CD4-positive, alpha-beta T cell (primary cell): ENCODE measurements around the gene SPOCK1. TPM values are rescaled to one million over a fixed set of nuclear protein-coding genes. Genes with fewer than 3 reads are reported as not detected.

ENCODE experiments used
- ATAC-seq: fragments of 200-7000 bp; cut with Tn5 transposase; one replicate; pipeline ENCODE4 v1.10.0; 2022; ENCODE audit warnings: mild to moderate bottlenecking; ENCODE audit not compliant: poor library complexity
- CTCF ChIA-PET: fragments of 350-600 bp; sonication (Branson Sonifier 250); formaldehyde crosslinking; loops from one replicate; lab custom pipeline; 2021; ENCODE audit warnings: antibody characterized with exemption, inconsistent platforms; lab: Charles Lee
- POLR2A ChIA-PET: fragments of 350-600 bp; sonication (Branson Sonifier 250); formaldehyde crosslinking; loops from one replicate; lab custom pipeline; 2021; ENCODE audit warnings: antibody characterized with exemption, inconsistent platforms; lab: Charles Lee
- DNase-seq, 14 experiments: peaks; one replicate each; pipeline ENCODE4 v3.0.0-alpha.2; 2013 to 2020; ENCODE audit warnings: mixed read lengths in 2 of 14
- H3K27ac ChIP-seq, 2 donors: one replicate each; pipeline versions ENCODE4 v1.5.1 to v1.7.0; 2013; ENCODE audit warnings: low read length in 2 of 2, low read depth in 1 of 2, mild to moderate bottlenecking in 1 of 2
- H3K27me3 ChIP-seq, 2 experiments: 1 replicate in 1 of 2; 2 replicates in 1 of 2; pipeline versions ENCODE4 v1.6.1 to v1.7.0; 2013; ENCODE audit warnings: low read length in 2 of 2, control low read depth in 1 of 2, mild to moderate bottlenecking in 1 of 2, moderate library complexity in 1 of 2; ENCODE audit not compliant: insufficient read depth in 2 of 2, control insufficient read depth in 1 of 2
- H3K36me3 ChIP-seq: one replicate; pipeline ENCODE4 v1.6.1; 2013; ENCODE audit warnings: low read length, control low read depth; ENCODE audit not compliant: insufficient read depth
- H3K4me1 ChIP-seq: one replicate; pipeline ENCODE4 v1.6.1; 2013; ENCODE audit warnings: low read length, control low read depth; ENCODE audit not compliant: insufficient read depth
- H3K4me3 ChIP-seq: one replicate; pipeline ENCODE4 v1.5.1; 2013; ENCODE audit warnings: mild to moderate bottlenecking, low read length, moderate library complexity
- H3K9me3 ChIP-seq, 2 experiments: 1 replicate in 1 of 2; 2 replicates in 1 of 2; pipeline versions ENCODE4 v1.6.1 to v1.7.0; 2013; ENCODE audit warnings: low read length in 2 of 2, mild to moderate bottlenecking in 2 of 2, control low read depth in 1 of 2, moderate library complexity in 1 of 2; ENCODE audit not compliant: control insufficient read depth in 1 of 2, insufficient read depth in 1 of 2
- H3K27ac Mint-ChIP-seq: one replicate; pipeline ENCODE4 v1.8.0; 2020; ENCODE audit warnings: mixed read lengths
- H3K27me3 Mint-ChIP-seq: one replicate; pipeline ENCODE4 v1.8.0; 2021; ENCODE audit warnings: mixed read lengths
- H3K36me3 Mint-ChIP-seq: one replicate; pipeline ENCODE4 v1.8.0; 2021; ENCODE audit warnings: low read depth, mixed read lengths
- H3K4me1 Mint-ChIP-seq: one replicate; pipeline ENCODE4 v1.8.0; 2021; ENCODE audit warnings: low read depth, mixed read lengths
- H3K4me3 Mint-ChIP-seq: one replicate; pipeline ENCODE4 v1.8.0; 2020; ENCODE audit warnings: mild to moderate bottlenecking, mixed read lengths
- H3K9me3 Mint-ChIP-seq: one replicate; pipeline ENCODE4 v1.8.0; 2020; ENCODE audit warnings: mixed read lengths
- CTCF ChIP-seq: fragments of 200-600 bp; IDR thresholded peaks from one replicate; pipeline ENCODE4 v1.8.0; 2022; ENCODE audit warnings: antibody characterized with exemption, mild to moderate bottlenecking
- intact Hi-C, 2 experiments: fragments of 100-400 bp; cut with DNase I in 1 of 2; cut with micrococcal nuclease in 1 of 2; formaldehyde crosslinking; loops; one replicate each; pipeline versions ENCODE4 v1.15.1 to v1.9.0; 2023 to 2025; cut with DNase I, micrococcal nuclease
- total RNA-seq, 174 experiments: library from RNA in 2 of 174; stranded (reverse) in 2 of 174; gene quantifications; one replicate each; pipeline ENCODE4 v1.2.3 and lab custom pipeline; 2021 to 2026

Gene SPOCK1
- total RNA-seq, 2 experiments from 2014 or later: not detected

- TF ChIP-seq CTCF: no peak
- H3K27ac ChIP-seq: no peak overlapping the region
- H3K27ac Mint-ChIP-seq: no peak overlapping the region
- no peaks in the 10 kb centered on the region for H3K27me3 ChIP-seq
- intact Hi-C loops: no loop called here
- no peak overlapping the region for H3K4me3 Mint-ChIP-seq
- H3K4me1 Mint-ChIP-seq: no peaks in the 10 kb centered on the region
- POLR2A ChIA-PET: no interaction called here
- DNase-seq: no peak
- no peak for ATAC-seq
- no peaks in the 10 kb centered on the region for H3K9me3 Mint-ChIP-seq
- CTCF ChIA-PET: no interaction called here
- no peaks in the 10 kb centered on the region for H3K4me1 ChIP-seq
- H3K4me3 ChIP-seq: no peak overlapping the region
- H3K27me3 Mint-ChIP-seq: peaks cover 4% of the 10 kb centered on the region
- H3K36me3 ChIP-seq: no peaks in the 10 kb centered on the region
- H3K36me3 Mint-ChIP-seq: no peaks in the 10 kb centered on the region
- peaks cover 0 to 3% of the 10 kb centered on the region in 2 experiments for H3K9me3 ChIP-seq
Measured at GRCh38 chr5:137098663-137099062, 400.5 kb downstream of the SPOCK1 start.

GRCh38 chr5:137098238-137098637, 400.9 kb downstream of the SPOCK1 start:
- Mint-ChIP-seq H3K4me1 (no peaks in the 10 kb centered on the region), H3K27me3 (peaks cover 4% of the 10 kb centered on the region), H3K9me3 (no peaks in the 10 kb centered on the region), H3K4me3 (no peak overlapping the region), H3K27ac (no peak overlapping the region), H3K36me3 (no peaks in the 10 kb centered on the region)
- no peak overlapping the region for H3K27ac ChIP-seq
- ChIA-PET CTCF (no interaction called here), POLR2A (no interaction called here)
- H3K4me3 ChIP-seq: no peak overlapping the region
- H3K4me1 ChIP-seq: no peaks in the 10 kb centered on the region
- no peaks in the 10 kb centered on the region for H3K36me3 ChIP-seq
- no peak for TF ChIP-seq CTCF
- H3K27me3 ChIP-seq: no peaks in the 10 kb centered on the region
- H3K9me3 ChIP-seq: peaks cover 0 to 3% of the 10 kb centered on the region in 2 experiments
- DNase-seq: no peak
- intact Hi-C loops: no loop called here
- ATAC-seq: no peak

- Histone ChIP-seq H3K27me3 (no peaks in the 10 kb centered on the region), H3K36me3 (no peaks in the 10 kb centered on the region), H3K27ac (no peak overlapping the region), H3K4me3 (no peak overlapping the region), H3K9me3 (peaks cover 0 to 3% of the 10 kb centered on the region in 2 experiments), H3K4me1 (no peaks in the 10 kb centered on the region)
- Mint-ChIP-seq H3K36me3 (no peaks in the 10 kb centered on the region), H3K4me3 (no peak overlapping the region), H3K27me3 (peaks cover 4% of the 10 kb centered on the region), H3K4me1 (no peaks in the 10 kb centered on the region), H3K9me3 (no peaks in the 10 kb centered on the region), H3K27ac (no peak overlapping the region)
- no peak for ATAC-seq
- intact Hi-C loops: no loop called here
- ChIA-PET CTCF (no interaction called here), POLR2A (no interaction called here)
- no peak for TF ChIP-seq CTCF
- no peak for DNase-seq
Measured at GRCh38 chr5:137097203-137097602, 401.9 kb downstream of the SPOCK1 start.
